ENCODE results near the gene CLSTN3.

The CLSTN3 gene

GRCh38 chr12:7129872-7130691 is at the start of gene CLSTN3:
Gene CLSTN3, plus strand, starts transcription at chr12:7130371. Its CDS starts 278 bp downstream, at chr12:7130649.
- peak; percentile 35 to 44 for DNase-seq

- DNase-seq = no peak
These were observed 49.1 kb upstream of the CLSTN3 start for GRCh38 chr12:7081037-7081436.

- no peak for DNase-seq
These were observed 47.0 kb upstream of the CLSTN3 start for GRCh38 chr12:7083125-7083524.

- no peak for DNase-seq
These were observed 40.8 kb upstream of the CLSTN3 start for GRCh38 chr12:7089196-7089871.

- no peak for DNase-seq
These were observed 39.8 kb upstream of the CLSTN3 start for GRCh38 chr12:7090222-7090998.

GRCh38 chr12:7091171-7091570 is 39.0 kb upstream of the CLSTN3 start:
- no peak for DNase-seq

GRCh38 chr12:7091660-7092228 is 38.4 kb upstream of the CLSTN3 start:
- DNase-seq = no peak

- DNase-seq = peak; percentile 28 to 77
These were observed 37.8 kb upstream of the CLSTN3 start, which contains the start of gene C1R for GRCh38 chr12:7092229-7092985. Gene C1R, minus strand, starts transcription at chr12:7092445. Its CDS starts 57 bp downstream, at chr12:7092388.

- no peak for DNase-seq
These were observed 37.1 kb upstream of the CLSTN3 start for GRCh38 chr12:7092986-7093460.

- DNase-seq = no peak
These were observed 36.7 kb upstream of the CLSTN3 start for GRCh38 chr12:7093486-7093885.

GRCh38 chr12:7093892-7094291 is 36.3 kb upstream of the CLSTN3 start:
- no peak for DNase-seq

GRCh38 chr12:7096006-7096932 is 33.9 kb upstream of the CLSTN3 start:
- no peak for DNase-seq

GRCh38 chr12:7096979-7097378 is 33.2 kb upstream of the CLSTN3 start:
- no peak for DNase-seq

GRCh38 chr12:7099290-7099996 is 30.7 kb upstream of the CLSTN3 start:
- peak in 1 of 2 donors; percentile 18 for DNase-seq

GRCh38 chr12:7100239-7100638 is 29.9 kb upstream of the CLSTN3 start:
- DNase-seq = no peak

GRCh38 chr12:7101047-7101693 is 29.0 kb upstream of the CLSTN3 start:
- no peak for DNase-seq

- no peak for DNase-seq
These were observed 28.5 kb upstream of the CLSTN3 start for GRCh38 chr12:7101694-7102131.

- DNase-seq = no peak
These were observed 27.6 kb upstream of the CLSTN3 start for GRCh38 chr12:7102582-7102981.

- DNase-seq = no peak
These were observed 26.2 kb upstream of the CLSTN3 start for GRCh38 chr12:7103837-7104584.
